ENCODE results near the gene GAS1.

GAS1 gene

GRCh38 chr9:86921151-86921923 lies 26.0 kb downstream of the GAS1 start:
- Histone ChIP-seq H3K36me3 (ENCODE audit: insufficient read depth, insufficient read length, low read length) (no peaks in the 10 kb centered on the region), H3K9ac (ENCODE audit: insufficient read length, low read depth) (no peak overlapping the region), H3K9me3 (ENCODE audit: insufficient read depth, low read length) (no peaks in the 10 kb centered on the region), H3K4me1 (ENCODE audit: insufficient read depth, insufficient read length) (no peaks in the 10 kb centered on the region), H3K4me3 (ENCODE audit: insufficient read length, low read depth) (no peak overlapping the region), H3K27me3 (ENCODE audit: insufficient read depth, insufficient read length) (no peaks in the 10 kb centered on the region)
- DNase-seq (ENCODE audit: low read depth, low spot score) = no peak
- TF ChIP-seq YY1 (IDR thresholded peaks at IDR 0.05; ENCODE audit: insufficient read depth, insufficient read length) (no peak), ZNF274 (IDR thresholded peaks at IDR 0.05; ENCODE audit: low read depth, low read length) (no peak), SUZ12 (IDR thresholded peaks at IDR 0.05; ENCODE audit: extremely low read depth, insufficient read depth, insufficient read length) (no peak)

DNA sequence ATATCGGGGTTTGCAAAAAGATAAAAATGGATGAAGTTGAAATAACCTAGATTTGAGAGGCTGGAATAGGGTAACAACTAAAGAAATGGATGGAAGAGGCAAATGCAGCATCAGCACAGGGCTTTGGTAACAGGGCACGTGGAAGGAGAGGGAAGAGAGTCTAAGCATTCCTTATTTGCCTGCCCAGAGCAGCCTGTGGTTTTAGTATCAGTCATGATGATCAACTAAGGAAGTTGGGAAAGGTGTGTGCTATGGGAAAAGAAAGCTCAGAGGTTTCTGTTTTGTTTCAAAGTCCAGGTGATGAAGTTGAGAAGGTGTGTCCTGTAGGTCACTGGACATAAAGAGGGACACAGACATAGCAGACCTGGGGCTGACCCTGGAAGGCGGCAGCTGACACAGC lies 28.8 kb downstream of the GAS1 start:
- H3K9ac ChIP-seq (ENCODE audit: insufficient read length, low read depth) = no peak overlapping the region

GRCh38 chr9:86912210-86912609 lies 35.1 kb downstream of the GAS1 start:
- H3K9ac ChIP-seq (ENCODE audit: insufficient read length, low read depth) = no peak overlapping the region
- H3K4me1 ChIP-seq (ENCODE audit: insufficient read depth, insufficient read length) = no peaks in the 10 kb centered on the region
- no peaks in the 10 kb centered on the region for H3K27me3 ChIP-seq (ENCODE audit: insufficient read depth, insufficient read length)
- H3K36me3 ChIP-seq (ENCODE audit: insufficient read depth, insufficient read length, low read length) = no peaks in the 10 kb centered on the region
- DNase-seq (ENCODE audit: low read depth, low spot score) = no peak
- peaks cover 9% of the 10 kb centered on the region for H3K9me3 ChIP-seq (ENCODE audit: insufficient read depth, low read length)
- no peak for TF ChIP-seq ZNF274 (IDR thresholded peaks at IDR 0.05; ENCODE audit: low read depth, low read length)
- TF ChIP-seq SUZ12 (IDR thresholded peaks at IDR 0.05; ENCODE audit: extremely low read depth, insufficient read depth, insufficient read length) = no peak
- TF ChIP-seq YY1 (IDR thresholded peaks at IDR 0.05; ENCODE audit: insufficient read depth, insufficient read length) = no peak
- H3K4me3 ChIP-seq (ENCODE audit: insufficient read length, low read depth) = no peak overlapping the region

More for the DNA sequence above, 28.8 kb downstream of the GAS1 start:
- Histone ChIP-seq H3K4me3 (ENCODE audit: insufficient read length, low read depth) (no peak overlapping the region), H3K9me3 (ENCODE audit: insufficient read depth, low read length) (no peaks in the 10 kb centered on the region), H3K27me3 (ENCODE audit: insufficient read depth, insufficient read length) (no peaks in the 10 kb centered on the region), H3K4me1 (ENCODE audit: insufficient read depth, insufficient read length) (no peaks in the 10 kb centered on the region), H3K36me3 (ENCODE audit: insufficient read depth, insufficient read length, low read length) (no peaks in the 10 kb centered on the region)
- no peak for DNase-seq (ENCODE audit: low read depth, low spot score)
- TF ChIP-seq SUZ12 (IDR thresholded peaks at IDR 0.05; ENCODE audit: extremely low read depth, insufficient read depth, insufficient read length) (no peak), ZNF274 (IDR thresholded peaks at IDR 0.05; ENCODE audit: low read depth, low read length) (no peak), YY1 (IDR thresholded peaks at IDR 0.05; ENCODE audit: insufficient read depth, insufficient read length) (no peak)

DNA sequence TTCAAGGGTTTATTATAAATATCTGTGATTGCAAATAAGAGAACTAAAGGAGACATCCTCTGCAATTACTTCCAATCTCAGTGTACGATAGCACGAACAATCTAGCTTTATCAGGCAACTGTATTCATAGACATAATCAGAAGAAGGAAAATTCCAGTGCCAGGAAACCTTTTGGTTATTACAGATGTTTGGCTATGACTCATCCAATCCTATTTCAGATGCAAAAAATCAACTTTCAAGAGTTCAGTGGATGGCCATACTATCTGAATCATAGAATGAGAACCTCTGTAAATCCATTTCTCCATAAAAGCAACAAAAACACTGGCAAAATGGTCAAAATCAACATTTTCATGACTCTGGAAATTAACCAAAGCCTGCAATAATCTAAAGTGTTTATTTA lies 37.9 kb downstream of the GAS1 start:
- no peaks in the 10 kb centered on the region for H3K36me3 ChIP-seq (ENCODE audit: insufficient read depth, insufficient read length, low read length)
- TF ChIP-seq YY1 (IDR thresholded peaks at IDR 0.05; ENCODE audit: insufficient read depth, insufficient read length) (no peak), ZNF274 (IDR thresholded peaks at IDR 0.05; ENCODE audit: low read depth, low read length) (no peak), SUZ12 (IDR thresholded peaks at IDR 0.05; ENCODE audit: extremely low read depth, insufficient read depth, insufficient read length) (no peak)
- peaks cover 19% of the 10 kb centered on the region for H3K9me3 ChIP-seq (ENCODE audit: insufficient read depth, low read length)
- no peak overlapping the region for H3K9ac ChIP-seq (ENCODE audit: insufficient read length, low read depth)
- no peak for DNase-seq (ENCODE audit: low read depth, low spot score)
- H3K27me3 ChIP-seq (ENCODE audit: insufficient read depth, insufficient read length) = peaks cover 4% of the 10 kb centered on the region
- H3K4me1 ChIP-seq (ENCODE audit: insufficient read depth, insufficient read length) = no peaks in the 10 kb centered on the region
- no peak overlapping the region for H3K4me3 ChIP-seq (ENCODE audit: insufficient read length, low read depth)

DNA sequence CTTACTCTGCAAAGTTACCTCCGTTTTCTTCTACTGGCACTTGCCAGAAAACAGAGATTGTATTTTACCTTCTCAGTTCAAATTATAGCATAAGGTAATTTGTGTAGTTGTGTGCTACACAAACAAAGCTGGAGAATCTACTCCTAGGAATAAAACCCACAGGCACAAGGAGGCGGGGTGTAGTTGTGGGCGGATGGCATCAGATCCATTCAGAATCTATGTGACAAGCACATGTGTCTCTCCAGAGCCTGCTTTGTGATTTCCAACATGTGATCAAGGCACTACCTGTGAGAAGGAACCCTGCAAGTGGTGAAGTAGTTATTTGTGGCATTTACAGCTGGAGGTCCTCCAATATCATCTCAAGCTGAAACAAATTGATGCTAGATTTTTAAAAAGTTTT lies 39.0 kb downstream of the GAS1 start:
- Histone ChIP-seq H3K9ac (ENCODE audit: insufficient read length, low read depth) (no peak overlapping the region), H3K4me1 (ENCODE audit: insufficient read depth, insufficient read length) (peaks cover 5% of the 10 kb centered on the region), H3K36me3 (ENCODE audit: insufficient read depth, insufficient read length, low read length) (no peaks in the 10 kb centered on the region), H3K4me3 (ENCODE audit: insufficient read length, low read depth) (no peak overlapping the region), H3K27me3 (ENCODE audit: insufficient read depth, insufficient read length) (peaks cover 7% of the 10 kb centered on the region), H3K9me3 (ENCODE audit: insufficient read depth, low read length) (peaks cover 19% of the 10 kb centered on the region)
- TF ChIP-seq ZNF274 (IDR thresholded peaks at IDR 0.05; ENCODE audit: low read depth, low read length) (no peak), SUZ12 (IDR thresholded peaks at IDR 0.05; ENCODE audit: extremely low read depth, insufficient read depth, insufficient read length) (no peak), YY1 (IDR thresholded peaks at IDR 0.05; ENCODE audit: insufficient read depth, insufficient read length) (no peak)
- DNase-seq (ENCODE audit: low read depth, low spot score) = no peak

DNA sequence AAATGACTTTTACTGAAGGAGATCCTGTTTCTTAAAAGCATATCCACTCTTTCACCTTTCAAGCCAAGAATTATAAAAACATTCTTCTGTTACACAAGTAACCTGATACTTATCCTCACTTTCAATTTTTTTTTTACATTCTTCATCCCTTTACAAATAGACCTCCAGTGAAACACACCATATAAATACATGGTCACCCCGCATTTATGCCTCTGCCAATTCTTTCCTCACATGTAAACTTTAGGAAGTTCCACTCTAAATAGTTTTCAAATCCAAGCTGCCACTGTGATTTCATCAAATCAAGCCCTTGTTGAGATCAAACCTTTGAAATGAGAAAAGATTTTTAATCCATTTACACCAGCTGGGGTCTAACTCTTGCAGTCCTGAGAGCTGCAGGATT lies 40.0 kb downstream of the GAS1 start:
- Histone ChIP-seq H3K9me3 (ENCODE audit: insufficient read depth, low read length) (peaks cover 19% of the 10 kb centered on the region), H3K9ac (ENCODE audit: insufficient read length, low read depth) (no peak overlapping the region), H3K36me3 (ENCODE audit: insufficient read depth, insufficient read length, low read length) (no peaks in the 10 kb centered on the region), H3K4me3 (ENCODE audit: insufficient read length, low read depth) (no peak overlapping the region), H3K27me3 (ENCODE audit: insufficient read depth, insufficient read length) (peaks cover 14% of the 10 kb centered on the region), H3K4me1 (ENCODE audit: insufficient read depth, insufficient read length) (peaks cover 5% of the 10 kb centered on the region)
- no peak for DNase-seq (ENCODE audit: low read depth, low spot score)
- TF ChIP-seq SUZ12 (IDR thresholded peaks at IDR 0.05; ENCODE audit: extremely low read depth, insufficient read depth, insufficient read length) = no peak
- no peak for TF ChIP-seq YY1 (IDR thresholded peaks at IDR 0.05; ENCODE audit: insufficient read depth, insufficient read length)
- TF ChIP-seq ZNF274 (IDR thresholded peaks at IDR 0.05; ENCODE audit: low read depth, low read length) = no peak

DNA sequence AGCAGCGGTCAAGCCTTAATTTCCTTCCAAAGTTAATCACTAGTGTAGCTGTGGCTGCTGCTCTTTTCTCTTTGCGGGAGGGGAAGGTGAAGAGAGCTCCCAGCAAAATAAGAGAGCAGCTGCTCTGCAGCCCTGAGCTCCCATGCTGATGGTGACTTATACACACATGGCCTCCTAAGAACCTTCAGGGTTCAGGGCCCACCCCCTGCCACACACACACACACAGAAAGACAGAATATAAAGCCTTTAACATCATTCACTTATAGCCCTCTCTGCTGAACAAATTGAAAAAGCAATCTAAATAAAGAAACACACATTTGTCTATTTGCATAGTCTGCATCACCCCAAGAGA lies 43.6 kb downstream of the GAS1 start:
- Histone ChIP-seq H3K4me1 (ENCODE audit: insufficient read depth, insufficient read length) (peaks cover 5% of the 10 kb centered on the region), H3K9me3 (ENCODE audit: insufficient read depth, low read length) (peaks cover 10% of the 10 kb centered on the region; the same call in 1 of the 2 replicates), H3K9ac (ENCODE audit: insufficient read length, low read depth) (peak overlapping the region; percentile 0), H3K4me3 (ENCODE audit: insufficient read length, low read depth) (peak overlapping the region; percentile 53), H3K27me3 (ENCODE audit: insufficient read depth, insufficient read length) (peaks cover 27% of the 10 kb centered on the region), H3K36me3 (ENCODE audit: insufficient read depth, insufficient read length, low read length) (no peaks in the 10 kb centered on the region)
- DNase-seq (ENCODE audit: low read depth, low spot score) = no peak
- no peak for TF ChIP-seq SUZ12 (IDR thresholded peaks at IDR 0.05; ENCODE audit: extremely low read depth, insufficient read depth, insufficient read length)
- no peak for TF ChIP-seq ZNF274 (IDR thresholded peaks at IDR 0.05; ENCODE audit: low read depth, low read length)
- no peak for TF ChIP-seq YY1 (IDR thresholded peaks at IDR 0.05; ENCODE audit: insufficient read depth, insufficient read length)

Measured in NT2/D1 (cell line).